GM19452 (cell line): Measurements from ENCODE around the gene MFSD12.
"Not testable (repeated sequence)": the region's sequence is repeated elsewhere in the genome, so short reads cannot be mapped to it uniquely, and the experiment has no call there.

Source experiments
- ATAC-seq: cut with Tn5 transposase; IDR thresholded peaks from one replicate; pipeline ENCODE4 v1.9.1; 2021; ENCODE audit not compliant: unreplicated experiment

Gene MFSD12

GRCh38 chr19:3538965-3539755 lies 18.2 kb downstream of the MFSD12 start, which contains the start of gene TEKTIP1:
Gene TEKTIP1 (plus strand): TSS chr19:3539174. CDS start chr19:3539178, 4 bp downstream.
- ATAC-seq = no peak

GRCh38 chr19:3538258-3538929 lies 19.0 kb downstream of the MFSD12 start:
- no peak for ATAC-seq

- no peak for ATAC-seq
Observed at GRCh38 chr19:3537438-3538240, 19.7 kb downstream of the MFSD12 start.

GRCh38 chr19:3537101-3537437 lies 20.3 kb downstream of the MFSD12 start:
- no peak for ATAC-seq

- ATAC-seq = no peak
Observed at GRCh38 chr19:3536429-3537100, 20.8 kb downstream of the MFSD12 start.

GRCh38 chr19:3535981-3536380 lies 21.4 kb downstream of the MFSD12 start:
- no peak for ATAC-seq

- no peak for ATAC-seq
Observed at GRCh38 chr19:3535563-3535965, 21.8 kb downstream of the MFSD12 start.

- ATAC-seq = no peak
Observed at GRCh38 chr19:3535235-3535535, 22.2 kb downstream of the MFSD12 start.

GRCh38 chr19:3534375-3535234 lies 22.8 kb downstream of the MFSD12 start:
- ATAC-seq = no peak

GRCh38 chr19:3533563-3534216 lies 23.7 kb downstream of the MFSD12 start:
- no peak for ATAC-seq

GRCh38 chr19:3533033-3533432 lies 24.4 kb downstream of the MFSD12 start:
- no peak for ATAC-seq

- no peak for ATAC-seq
Observed at GRCh38 chr19:3532154-3532786, 25.1 kb downstream of the MFSD12 start.

- ATAC-seq = no peak
Observed at GRCh38 chr19:3531716-3532115, 25.7 kb downstream of the MFSD12 start.

- ATAC-seq = no peak
Observed at GRCh38 chr19:3530389-3530788, 27.0 kb downstream of the MFSD12 start.

GRCh38 chr19:3529299-3529698 lies 28.1 kb downstream of the MFSD12 start:
- not testable (repeated sequence) for ATAC-seq

- ATAC-seq = no peak
Observed at GRCh38 chr19:3528539-3529211, 28.7 kb downstream of the MFSD12 start.

GRCh38 chr19:3528080-3528479 lies 29.3 kb downstream of the MFSD12 start:
- no peak for ATAC-seq

- ATAC-seq = no peak
Observed at GRCh38 chr19:3527238-3527910, 30.0 kb downstream of the MFSD12 start.
